PFSK-1 (cell line): ENCODE data around the gene TRAF1.

Experiments used
- FOXP2 ChIP-seq: optimal IDR thresholded peaks from 2 replicates; pipeline ENCODE3; 2011; ENCODE audit warnings: borderline replicate concordance, control low read depth, inconsistent platforms; ENCODE audit not compliant: insufficient read depth; ENCODE audit errors: extremely low read length, extremely low read depth
- POLR2AphosphoS5 ChIP-seq: IDR thresholded peaks from 2 replicates; pipeline ENCODE4 v1.6.1; 2012; ENCODE audit warnings: low read depth, mild to moderate bottlenecking, control low read depth, low read length, moderate library complexity
- REST ChIP-seq, 2 experiments: IDR thresholded peaks; 2 replicates each; pipeline versions ENCODE4 v1.6.1 to v1.8.0; 2011 to 2012; ENCODE audit warnings: low read depth in 2 of 2, low read length in 2 of 2, control low read depth in 1 of 2, inconsistent platforms in 1 of 2, mild to moderate bottlenecking in 1 of 2, moderate library complexity in 1 of 2; ENCODE audit not compliant: insufficient read depth in 1 of 2
- SIN3A ChIP-seq: IDR thresholded peaks from 2 replicates; pipeline ENCODE4 v1.6.1; 2012; ENCODE audit warnings: mild to moderate bottlenecking, low read length, moderate library complexity, borderline replicate concordance; ENCODE audit not compliant: insufficient read depth
- TAF1 ChIP-seq: IDR thresholded peaks from 2 replicates; pipeline ENCODE4 v1.6.1; 2012; ENCODE audit warnings: low read length, control low read depth, borderline replicate concordance; ENCODE audit not compliant: insufficient read depth

The TRAF1 gene

GRCh38 chr9:120857481-120857880 is 69.1 kb downstream of the TRAF1 start:
- TF ChIP-seq TAF1 (no peak), POLR2AphosphoS5 (no peak), SIN3A (no peak), REST (IDR thresholded peaks at IDR 0.05; ENCODE audit: insufficient read depth in 1 of 2, low read depth in 2 of 2, low read length in 2 of 2) (no peak), FOXP2 (no peak)

DNA sequence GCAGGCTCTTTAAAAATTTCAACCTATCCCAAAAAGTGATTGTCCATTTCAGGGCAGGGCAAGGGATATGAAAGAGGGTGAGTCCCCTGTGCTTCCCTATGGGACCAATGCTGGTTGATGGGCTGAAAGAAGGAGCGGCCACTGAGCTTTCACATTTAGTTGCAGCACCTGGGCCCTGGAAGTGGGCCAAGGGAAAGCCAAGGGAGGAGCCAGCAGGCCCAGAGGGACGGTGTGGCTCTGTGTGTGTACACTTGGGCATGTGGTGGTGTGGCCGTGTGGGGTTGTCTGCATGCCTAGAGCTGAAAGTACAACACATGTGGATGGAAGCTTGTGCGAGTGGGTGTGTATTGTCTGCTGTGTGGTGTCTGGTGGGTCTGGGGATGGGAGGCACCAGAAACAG is 69.9 kb downstream of the TRAF1 start:
- TF ChIP-seq SIN3A, result no peak
- TF ChIP-seq FOXP2, result no peak
- no peak for TF ChIP-seq POLR2AphosphoS5
- TF ChIP-seq TAF1, result no peak
- TF ChIP-seq REST (IDR thresholded peaks at IDR 0.05; ENCODE audit: insufficient read depth in 1 of 2, low read depth in 2 of 2, low read length in 2 of 2), result no peak

DNA sequence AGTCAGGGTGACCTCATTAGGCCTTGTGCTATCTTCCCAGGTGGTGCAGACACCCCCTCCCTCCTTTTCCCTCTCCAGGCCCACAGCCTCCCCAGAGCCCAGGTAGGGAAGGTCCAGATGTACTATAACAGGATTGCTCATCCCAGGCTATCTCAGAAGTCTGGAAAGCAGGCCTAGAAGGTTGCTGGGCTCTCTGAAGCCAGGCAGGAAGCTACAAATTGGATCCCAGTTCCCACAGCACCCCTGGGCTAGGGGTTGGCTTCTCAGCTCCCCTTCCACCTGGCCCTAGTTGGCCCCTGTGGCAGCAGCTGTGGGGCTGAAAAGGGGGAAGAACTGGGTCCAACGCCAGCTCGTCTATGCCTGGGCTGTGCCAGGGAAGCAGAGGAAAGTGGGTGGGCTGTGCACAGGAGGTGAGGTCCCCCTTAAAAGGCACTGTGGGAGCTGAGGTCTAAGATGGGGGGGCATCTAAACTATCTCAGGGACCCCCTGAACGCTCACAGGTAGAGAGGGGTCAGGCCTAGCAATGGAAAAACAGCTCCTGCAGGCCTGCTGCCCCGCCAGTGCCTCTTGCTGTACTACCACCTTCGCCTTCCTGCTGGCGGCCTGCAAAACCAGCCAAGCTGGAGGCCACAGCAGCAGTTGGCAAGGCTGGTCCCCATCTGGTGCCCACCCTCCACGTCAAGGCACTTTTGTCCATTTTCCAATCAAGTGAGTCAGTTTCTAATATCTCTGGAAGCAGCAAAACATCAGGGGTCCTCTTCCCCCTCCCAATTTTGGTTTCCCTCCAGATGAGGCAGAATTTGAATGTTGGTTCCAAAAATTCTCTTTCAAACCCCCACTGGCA is 70.5 kb downstream of the TRAF1 start:
- TF ChIP-seq TAF1, result no peak

DNA sequence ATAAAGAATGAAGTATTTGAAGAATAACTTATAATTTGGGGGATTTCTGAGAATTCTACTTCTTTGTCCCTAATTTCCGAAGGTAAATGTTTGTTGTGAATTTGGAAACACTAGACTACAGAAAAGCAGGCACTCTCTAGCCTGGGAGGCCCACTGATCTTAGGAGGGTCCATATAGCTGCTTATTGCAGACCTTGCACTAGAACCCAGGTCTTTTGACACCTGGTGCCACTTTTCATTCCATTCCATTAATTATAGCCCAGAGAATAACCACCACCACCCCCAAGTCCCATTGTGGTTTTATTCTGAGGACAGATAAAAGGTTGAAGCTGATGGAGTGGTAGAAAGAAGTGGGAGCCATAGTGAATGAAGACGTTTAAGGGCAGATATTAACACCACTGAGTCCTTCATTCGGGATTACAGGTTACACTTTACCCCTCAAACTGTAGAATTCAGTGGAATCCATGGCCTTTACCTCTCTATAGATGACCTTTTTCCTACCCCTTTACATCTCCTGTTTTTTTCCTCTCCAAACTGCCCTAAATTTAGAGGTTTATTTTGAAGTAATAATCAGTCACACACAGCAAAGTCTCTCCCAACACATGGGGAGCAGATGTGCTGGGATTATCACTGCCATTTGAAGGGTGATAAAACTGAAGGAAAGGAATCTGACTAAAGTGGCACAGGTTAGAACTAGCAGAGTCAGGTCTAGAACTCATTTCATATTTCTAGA is 71.8 kb downstream of the TRAF1 start:
- TF ChIP-seq TAF1 (no peak), FOXP2 (no peak), SIN3A (no peak), POLR2AphosphoS5 (no peak), REST (IDR thresholded peaks at IDR 0.05; ENCODE audit: insufficient read depth in 1 of 2, low read depth in 2 of 2, low read length in 2 of 2) (no peak)

- TF ChIP-seq FOXP2 (no peak), REST (IDR thresholded peaks at IDR 0.05; ENCODE audit: insufficient read depth in 1 of 2, low read depth in 2 of 2, low read length in 2 of 2) (no peak)
Measured at GRCh38 chr9:120853198-120853597, 73.4 kb downstream of the TRAF1 start.
